ENCODE data around the gene TAPBPL.

DNA sequence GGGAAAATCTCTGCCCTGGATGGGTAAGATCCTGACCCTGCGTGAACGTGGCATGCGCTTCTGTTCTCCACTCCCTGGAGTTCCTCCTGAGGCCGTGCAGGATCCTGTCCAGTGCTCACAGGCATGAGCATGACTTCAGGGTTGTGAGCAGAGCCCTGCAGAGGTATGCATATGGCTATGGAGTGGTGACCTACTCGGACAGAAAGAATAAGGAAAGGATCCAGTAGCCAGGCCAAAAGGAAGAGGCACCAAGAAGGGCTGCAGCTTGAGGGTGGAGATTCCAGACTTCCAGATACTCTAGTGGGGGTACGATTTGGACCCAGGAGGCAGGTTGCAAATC lies 27.9 kb upstream of the TAPBPL start:
- TF ChIP-seq EZH2 (IDR thresholded peaks at IDR 0.05; ENCODE audit: low read length) (no peak), CTCF (optimal IDR thresholded peaks at IDR 0.05 in 1 of 3, IDR thresholded peaks at IDR 0.05 in 1 of 3, conservative IDR thresholded peaks at IDR 0.05 in 1 of 3; ENCODE audit: extremely low read depth in 1 of 3, insufficient read depth in 2 of 3, low read length in 3 of 3) (no peak)
